Stimulated activated memory B cell treated with anti-CD40 and anti-IgM and Interleukin-4, amounts not matched to agents 10 μg/mL and 1 μg/mL and 100 μg/mL, for 72 hours (primary cell): ENCODE data around the gene P2RX1.
A peak's percentile ranks its signal among the peaks of the same experiment; 100 is the strongest.

Source experiments
- ATAC-seq: fragments of 150-1000 bp; cut with Tn5 transposase; 2 replicates; pipeline ENCODE4 v1.10.0; 2021
- H3K27ac Mint-ChIP-seq: one replicate; pipeline ENCODE4 v1.8.0; 2022; ENCODE audit warnings: mild to moderate bottlenecking, mixed read lengths
- H3K27me3 Mint-ChIP-seq: one replicate; pipeline ENCODE4 v1.8.0; 2022; ENCODE audit warnings: mixed read lengths
- H3K36me3 Mint-ChIP-seq: one replicate; pipeline ENCODE4 v1.8.0; 2022; ENCODE audit warnings: mixed read lengths
- H3K4me1 Mint-ChIP-seq: one replicate; pipeline ENCODE4 v1.8.0; 2022; ENCODE audit warnings: mixed read lengths
- H3K4me3 Mint-ChIP-seq: one replicate; pipeline ENCODE4 v1.8.0; 2022; ENCODE audit warnings: mild to moderate bottlenecking, moderate library complexity, mixed read lengths
- H3K9me3 Mint-ChIP-seq: one replicate; pipeline ENCODE4 v1.8.0; 2022; ENCODE audit warnings: mixed read lengths

The P2RX1 gene

DNA sequence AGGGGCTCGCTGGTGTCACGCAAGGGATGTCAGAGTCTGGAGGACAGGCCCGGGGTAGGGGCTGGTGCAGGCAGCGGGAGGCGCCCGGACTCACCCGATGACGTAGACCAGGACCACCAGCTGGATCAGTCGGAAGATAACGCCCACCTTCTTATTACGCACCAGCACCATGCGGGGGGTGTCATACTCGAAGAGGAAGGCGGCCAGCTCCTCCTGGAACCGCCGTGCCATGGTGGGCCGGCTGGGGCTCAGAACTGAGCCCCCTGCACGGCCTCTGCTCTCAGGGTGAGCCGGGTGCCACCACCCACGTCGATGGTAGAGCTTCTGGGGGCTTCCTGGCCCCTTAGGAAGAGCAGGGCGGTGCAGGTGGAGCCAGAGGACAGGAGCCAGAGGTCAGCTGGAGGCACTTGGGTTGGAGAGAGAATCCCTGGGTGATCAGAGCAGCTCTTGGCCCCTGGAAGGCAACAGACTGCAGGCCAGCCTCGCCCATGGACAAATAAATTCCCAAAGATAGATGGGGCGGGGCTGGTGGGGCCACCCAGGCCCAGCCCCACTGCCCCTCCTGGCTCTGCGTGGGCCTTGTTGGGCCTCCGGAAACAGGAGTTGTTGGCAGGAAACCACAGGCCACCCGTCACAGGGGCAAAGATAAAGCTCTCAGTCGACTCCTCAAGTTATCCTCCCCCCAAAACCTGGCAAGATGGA, at the start of gene P2RX1:
P2RX1 (minus strand) TSS at position 471 of the 702 bp plus-strand sequence; CDS start at position 231, 240 bp downstream.
- no peak for ATAC-seq
- peaks cover 69% of the 10 kb centered on the region for H3K4me1 Mint-ChIP-seq
- H3K36me3 Mint-ChIP-seq: no peaks in the 10 kb centered on the region
- peak within 1 kb of the TSS; percentile 76 for H3K4me3 Mint-ChIP-seq
- H3K27ac Mint-ChIP-seq: peak within 1 kb of the TSS; percentile 91
- H3K9me3 Mint-ChIP-seq: no peaks in the 10 kb centered on the region
- H3K27me3 Mint-ChIP-seq: no peaks in the 10 kb centered on the region

DNA sequence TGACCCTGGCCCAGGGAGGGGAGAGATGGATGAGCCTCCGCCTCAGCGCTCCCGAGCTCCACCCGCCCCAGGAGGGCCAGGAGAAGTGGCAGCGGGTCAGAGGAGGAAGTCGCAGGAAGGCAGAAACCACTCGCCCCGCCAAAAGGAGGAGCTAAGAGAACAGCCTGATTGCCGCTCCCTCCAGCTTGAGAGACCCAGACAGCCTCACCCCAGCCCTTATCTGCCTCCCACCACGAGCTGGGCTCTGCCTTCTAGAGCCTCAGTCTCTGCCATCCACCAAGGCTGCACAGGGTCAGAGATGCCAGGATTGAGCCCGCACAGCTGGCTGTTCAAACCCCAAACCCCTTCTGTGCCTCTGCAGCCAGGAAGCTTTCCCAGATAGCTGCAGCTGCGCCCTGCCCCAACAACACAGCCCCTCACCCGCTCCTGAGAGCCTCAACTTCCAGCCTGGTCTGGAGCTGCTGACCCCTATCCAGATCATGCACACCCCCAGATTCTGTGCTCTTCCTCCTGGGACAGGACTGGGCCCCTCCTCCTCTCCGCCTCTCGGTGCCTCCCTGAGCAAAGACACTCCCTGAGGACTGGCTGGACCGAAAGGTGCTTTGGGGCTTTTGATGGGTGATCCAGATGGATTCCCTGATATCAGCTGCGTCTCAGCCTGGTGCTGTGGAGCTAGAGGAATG, 49.0 kb upstream of the P2RX1 start:
- H3K27ac Mint-ChIP-seq: peak overlapping the region; percentile 73
- H3K9me3 Mint-ChIP-seq: no peaks in the 10 kb centered on the region
- H3K27me3 Mint-ChIP-seq: no peaks in the 10 kb centered on the region
- peaks cover 75% of the 10 kb centered on the region for H3K4me1 Mint-ChIP-seq
- peak; percentile 62 for ATAC-seq
- peak overlapping the region; percentile 80 for H3K4me3 Mint-ChIP-seq
- H3K36me3 Mint-ChIP-seq: no peaks in the 10 kb centered on the region

DNA sequence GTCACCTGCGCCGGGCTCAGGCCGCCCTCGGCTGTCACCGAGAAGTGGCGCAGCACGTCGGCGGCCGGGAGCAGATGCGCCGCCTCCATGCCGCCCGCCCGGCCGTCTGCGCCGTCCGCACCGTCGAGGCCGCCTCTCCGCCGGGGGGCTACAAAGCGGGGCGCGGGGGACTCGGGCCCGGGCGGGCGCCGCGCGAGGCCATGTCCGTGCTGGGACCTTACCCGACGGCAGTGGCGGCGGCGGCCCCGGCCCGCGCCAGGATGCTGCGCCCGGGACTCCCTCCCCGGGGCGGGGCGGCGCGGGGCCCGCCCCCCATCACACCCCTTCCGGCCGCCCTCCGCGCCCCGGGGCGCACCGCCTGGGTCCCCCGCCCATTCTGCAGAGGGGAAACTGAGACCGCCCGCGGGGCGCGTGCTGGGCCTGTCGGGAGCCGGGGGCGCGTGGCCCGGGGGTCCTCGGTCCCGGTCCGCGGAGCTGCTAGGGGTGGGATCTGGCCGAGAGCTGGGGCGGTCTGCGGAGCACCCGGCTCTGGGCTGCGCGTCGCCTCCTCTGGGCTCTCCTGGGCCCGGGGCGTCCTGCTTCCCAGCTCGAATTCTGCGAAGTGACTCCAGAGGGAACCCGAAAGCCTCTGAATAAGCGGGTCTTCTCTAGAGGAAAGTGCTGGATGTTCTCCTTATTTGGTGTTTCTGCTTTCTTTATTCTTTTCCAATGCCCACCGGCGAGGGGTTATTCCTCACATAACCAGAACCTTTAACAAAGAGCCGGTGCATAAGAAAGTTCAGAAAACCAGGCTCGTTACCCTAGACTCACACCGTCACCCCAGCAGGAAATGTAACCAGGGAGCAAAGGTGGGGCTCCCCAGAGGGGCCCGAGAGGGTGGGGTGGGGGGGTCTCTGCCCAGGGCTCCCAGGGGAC, 48.2 kb upstream of the P2RX1 start, which contains the start of gene ATP2A3:
ATP2A3 (minus strand) TSS at position 235 of the 915 bp plus-strand sequence; CDS start at position 89, 146 bp downstream.
- Mint-ChIP-seq H3K4me3 (peak within 1 kb of the TSS; percentile 82), H3K4me1 (peaks cover 83% of the 10 kb centered on the region), H3K9me3 (no peaks in the 10 kb centered on the region), H3K27me3 (no peaks in the 10 kb centered on the region), H3K36me3 (no peaks in the 10 kb centered on the region), H3K27ac (peak within 1 kb of the TSS; percentile 73)
- ATAC-seq: peak; percentile 73

DNA sequence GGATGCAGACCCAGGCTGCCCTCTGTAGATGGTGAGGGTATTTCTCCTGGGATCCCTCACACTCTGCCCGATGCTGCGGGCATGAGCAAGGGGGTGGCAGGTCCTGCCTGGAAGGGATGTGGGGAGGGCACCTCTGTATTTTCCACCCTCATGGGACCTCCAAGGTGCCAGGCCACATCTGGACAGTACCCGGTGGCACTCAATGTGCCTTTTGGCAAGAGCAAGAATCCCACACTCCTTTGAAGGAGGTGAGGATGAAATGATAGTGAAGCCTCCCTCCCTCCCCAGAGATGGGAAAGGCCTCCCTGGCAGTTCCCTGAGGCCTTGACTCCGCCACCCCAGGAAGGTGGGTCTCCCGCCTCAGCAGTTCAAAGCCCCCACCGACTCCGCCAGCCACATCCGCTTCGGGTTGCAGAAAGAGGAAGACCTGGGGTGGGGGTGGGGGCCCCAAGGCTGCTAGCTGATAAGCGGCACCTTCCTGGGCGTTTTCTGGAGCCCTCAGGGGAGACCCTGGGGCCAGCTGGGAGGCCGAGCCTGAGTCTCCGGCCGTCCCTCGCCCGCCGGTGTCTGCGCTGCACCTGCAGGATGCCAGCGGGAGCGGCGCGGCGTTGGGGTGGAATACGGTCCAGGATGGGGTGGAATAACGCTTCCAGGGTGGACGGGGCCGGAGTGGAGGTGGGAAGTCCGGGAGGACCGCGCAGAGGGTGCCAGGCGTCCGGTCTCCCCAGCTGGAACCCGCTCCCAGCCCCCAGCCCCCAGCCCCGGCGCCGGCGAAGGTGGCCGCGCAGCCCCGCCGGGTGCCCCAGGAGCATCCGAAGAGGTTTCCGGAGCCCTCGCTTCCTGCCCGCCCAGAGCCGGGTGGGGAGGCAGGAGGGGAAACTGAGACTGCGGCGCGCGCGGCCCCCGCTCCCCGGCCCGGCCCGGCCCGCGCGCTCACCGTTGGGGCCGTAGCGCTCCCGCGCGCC, 47.3 kb upstream of the P2RX1 start:
- H3K9me3 Mint-ChIP-seq: no peaks in the 10 kb centered on the region
- H3K4me1 Mint-ChIP-seq: peaks cover 82% of the 10 kb centered on the region
- H3K4me3 Mint-ChIP-seq: peak overlapping the region; percentile 82
- H3K36me3 Mint-ChIP-seq: no peaks in the 10 kb centered on the region
- no peaks in the 10 kb centered on the region for H3K27me3 Mint-ChIP-seq
- H3K27ac Mint-ChIP-seq: peak overlapping the region; percentile 31
- ATAC-seq: peak; percentile 58

- Mint-ChIP-seq H3K4me1 (peaks cover 82% of the 10 kb centered on the region), H3K27ac (peak overlapping the region; percentile 31)
Measured at GRCh38 chr17:3962965-3963236, 46.6 kb upstream of the P2RX1 start.

GRCh38 chr17:3962217-3962964, 46.1 kb upstream of the P2RX1 start:
- Mint-ChIP-seq H3K36me3 (peaks cover 4% of the 10 kb centered on the region), H3K27ac (peak overlapping the region; percentile 31), H3K27me3 (no peaks in the 10 kb centered on the region), H3K4me3 (peak overlapping the region; percentile 82), H3K4me1 (peaks cover 82% of the 10 kb centered on the region), H3K9me3 (no peaks in the 10 kb centered on the region)
- ATAC-seq: no peak

More at GRCh38 chr17:3962965-3963236, 46.6 kb upstream of the P2RX1 start:
- no peaks in the 10 kb centered on the region for H3K36me3 Mint-ChIP-seq
- no peaks in the 10 kb centered on the region for H3K27me3 Mint-ChIP-seq
- H3K9me3 Mint-ChIP-seq: no peaks in the 10 kb centered on the region
- ATAC-seq: no peak
- H3K4me3 Mint-ChIP-seq: peak overlapping the region; percentile 82

DNA sequence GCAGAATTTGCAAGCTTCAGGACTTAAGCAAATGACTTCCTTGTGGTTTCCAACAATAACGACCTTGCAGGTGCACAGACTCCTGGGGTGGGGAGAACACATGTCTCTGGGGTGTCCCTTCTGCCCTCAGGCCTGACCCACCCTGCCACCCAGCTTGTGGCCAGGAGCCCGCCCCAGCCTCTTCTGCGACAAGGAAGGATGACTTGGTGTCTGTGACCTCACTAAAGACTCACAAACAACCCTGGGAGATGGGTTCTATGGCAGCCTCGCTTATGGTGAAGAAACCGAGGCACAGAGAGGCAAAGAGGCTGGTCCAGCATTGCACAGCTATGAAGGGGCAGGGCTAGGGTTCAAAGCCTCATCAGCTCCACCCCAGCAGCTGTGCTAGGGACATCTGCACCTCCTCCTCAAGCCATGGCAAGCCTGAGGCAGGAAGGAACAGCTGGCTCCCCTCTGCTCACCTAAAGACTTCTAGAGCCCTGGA, 45.3 kb upstream of the P2RX1 start:
- ATAC-seq: peak; percentile 78
- peaks cover 82% of the 10 kb centered on the region for H3K4me1 Mint-ChIP-seq
- no peaks in the 10 kb centered on the region for H3K9me3 Mint-ChIP-seq
- H3K27ac Mint-ChIP-seq: peak overlapping the region; percentile 31
- H3K27me3 Mint-ChIP-seq: no peaks in the 10 kb centered on the region
- H3K4me3 Mint-ChIP-seq: peak overlapping the region; percentile 82
- H3K36me3 Mint-ChIP-seq: peaks cover 7% of the 10 kb centered on the region

GRCh38 chr17:3960764-3961163, 44.5 kb upstream of the P2RX1 start:
- Mint-ChIP-seq H3K27me3 (no peaks in the 10 kb centered on the region), H3K4me1 (peaks cover 84% of the 10 kb centered on the region), H3K27ac (peak overlapping the region; percentile 31), H3K9me3 (no peaks in the 10 kb centered on the region), H3K4me3 (peak overlapping the region; percentile 51), H3K36me3 (peaks cover 12% of the 10 kb centered on the region)
- ATAC-seq: no peak

DNA sequence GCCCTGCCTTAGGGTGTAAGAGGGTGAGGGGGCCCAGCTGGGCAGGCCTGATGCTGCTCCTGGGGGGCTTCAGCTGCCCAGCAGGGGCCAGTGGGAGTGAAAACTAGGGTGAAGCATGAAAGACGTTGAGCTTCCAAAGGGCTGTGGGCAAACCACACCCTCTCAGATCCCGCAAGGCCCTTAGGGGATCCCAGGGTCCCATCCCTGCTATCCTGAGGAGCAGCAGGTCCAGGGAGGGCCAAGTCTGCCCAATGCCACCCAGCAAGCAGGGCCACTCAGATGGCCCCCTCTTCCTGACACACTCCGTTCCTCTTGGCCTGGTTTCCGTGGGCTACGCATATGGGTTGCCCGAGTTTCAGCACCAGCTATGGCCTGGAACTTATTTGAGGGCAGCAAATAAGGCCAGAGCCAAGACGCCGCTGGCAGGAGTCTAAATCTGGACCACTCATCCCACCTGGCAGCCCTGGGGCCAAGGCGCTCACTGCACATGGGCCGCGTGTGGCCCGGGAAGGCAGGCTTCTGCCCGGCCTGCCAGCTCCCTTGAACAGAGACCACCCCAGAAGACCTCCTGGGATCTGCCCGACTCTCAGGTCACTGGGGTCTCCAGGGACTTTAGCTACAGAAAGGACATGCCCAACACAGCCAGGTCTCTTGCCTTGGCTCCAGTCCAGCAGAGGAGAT, 43.8 kb upstream of the P2RX1 start:
- Mint-ChIP-seq H3K4me3 (peak overlapping the region; percentile 51), H3K36me3 (peaks cover 12% of the 10 kb centered on the region), H3K9me3 (no peaks in the 10 kb centered on the region)

GRCh38 chr17:3959295-3959899, 43.1 kb upstream of the P2RX1 start:
- H3K27ac Mint-ChIP-seq: peak overlapping the region; percentile 31
- no peak overlapping the region for H3K4me3 Mint-ChIP-seq
- no peaks in the 10 kb centered on the region for H3K27me3 Mint-ChIP-seq
- H3K36me3 Mint-ChIP-seq: peaks cover 12% of the 10 kb centered on the region
- ATAC-seq: no peak
- peaks cover 87% of the 10 kb centered on the region for H3K4me1 Mint-ChIP-seq
- no peaks in the 10 kb centered on the region for H3K9me3 Mint-ChIP-seq

More for the DNA sequence above, 43.8 kb upstream of the P2RX1 start:
- no peak for ATAC-seq
- H3K27ac Mint-ChIP-seq: peak overlapping the region; percentile 31
- peaks cover 84% of the 10 kb centered on the region for H3K4me1 Mint-ChIP-seq
- H3K27me3 Mint-ChIP-seq: no peaks in the 10 kb centered on the region

DNA sequence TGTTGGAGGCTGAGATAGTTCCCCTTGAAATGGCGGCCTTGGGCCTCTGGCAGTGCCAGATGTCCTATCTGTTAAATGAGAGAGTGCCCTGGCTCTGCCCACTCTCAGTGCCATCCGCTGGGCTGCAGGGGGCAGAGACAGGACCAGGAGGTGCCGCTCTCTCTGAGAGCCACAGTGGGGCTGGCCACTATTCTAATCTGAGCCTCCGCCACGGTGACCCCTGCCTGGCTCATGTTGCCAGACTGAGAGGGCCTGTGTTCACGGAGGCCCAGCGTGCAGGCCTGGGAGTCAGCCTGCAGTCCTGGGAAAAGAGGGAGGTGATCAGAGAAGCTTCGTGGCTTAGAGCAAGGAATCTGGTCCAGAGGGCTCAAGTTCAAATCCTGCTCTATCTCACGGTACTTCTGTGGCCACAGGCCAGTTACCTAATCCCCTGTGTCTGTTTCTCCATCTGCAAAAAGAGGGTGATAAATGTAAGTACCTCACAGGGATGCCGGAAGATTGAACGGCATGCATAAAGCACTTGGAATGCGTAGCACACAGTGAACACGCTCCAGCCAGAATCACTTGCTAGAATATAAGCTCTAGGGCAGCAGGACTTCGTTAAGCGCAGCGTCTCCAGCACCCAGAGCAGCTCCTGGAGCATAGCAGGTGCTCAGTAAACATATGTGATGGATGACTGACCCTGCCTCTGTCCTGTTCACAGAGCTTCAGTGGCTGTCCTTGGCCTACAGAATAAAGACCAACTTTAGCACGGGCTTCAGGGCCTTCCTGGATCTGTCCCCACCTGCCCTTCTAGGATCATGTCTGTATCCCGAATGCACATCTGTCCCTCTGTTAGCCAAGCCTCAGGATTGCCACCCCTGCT, 41.7 kb upstream of the P2RX1 start:
- Mint-ChIP-seq H3K9me3 (no peaks in the 10 kb centered on the region), H3K27me3 (no peaks in the 10 kb centered on the region), H3K36me3 (peaks cover 12% of the 10 kb centered on the region), H3K4me1 (peaks cover 94% of the 10 kb centered on the region), H3K4me3 (no peak overlapping the region), H3K27ac (peak overlapping the region; percentile 57)
- ATAC-seq: no peak

GRCh38 chr17:3956983-3957382, 40.7 kb upstream of the P2RX1 start:
- no peaks in the 10 kb centered on the region for H3K9me3 Mint-ChIP-seq
- H3K4me1 Mint-ChIP-seq: peaks cover 88% of the 10 kb centered on the region
- peaks cover 12% of the 10 kb centered on the region for H3K36me3 Mint-ChIP-seq
- H3K27ac Mint-ChIP-seq: peak overlapping the region; percentile 57
- H3K27me3 Mint-ChIP-seq: no peaks in the 10 kb centered on the region
- H3K4me3 Mint-ChIP-seq: peak overlapping the region; percentile 4
- no peak for ATAC-seq
